GM10266 (cell line): ENCODE data around the gene STOML1.

Source experiments
- DNase-seq: peaks from one replicate; pipeline ENCODE4 v3.0.0; 2012; ENCODE audit errors: extremely low spot score
- TF ChIP-seq, protein P1 (sequence below): IDR thresholded peaks from 2 replicates; pipeline ENCODE4 v1.5.1; 2012; ENCODE audit warnings: mild to moderate bottlenecking, low read depth; ENCODE audit not compliant: control insufficient read depth, insufficient read depth; ENCODE audit errors: missing control alignments

Gene STOML1

DNA sequence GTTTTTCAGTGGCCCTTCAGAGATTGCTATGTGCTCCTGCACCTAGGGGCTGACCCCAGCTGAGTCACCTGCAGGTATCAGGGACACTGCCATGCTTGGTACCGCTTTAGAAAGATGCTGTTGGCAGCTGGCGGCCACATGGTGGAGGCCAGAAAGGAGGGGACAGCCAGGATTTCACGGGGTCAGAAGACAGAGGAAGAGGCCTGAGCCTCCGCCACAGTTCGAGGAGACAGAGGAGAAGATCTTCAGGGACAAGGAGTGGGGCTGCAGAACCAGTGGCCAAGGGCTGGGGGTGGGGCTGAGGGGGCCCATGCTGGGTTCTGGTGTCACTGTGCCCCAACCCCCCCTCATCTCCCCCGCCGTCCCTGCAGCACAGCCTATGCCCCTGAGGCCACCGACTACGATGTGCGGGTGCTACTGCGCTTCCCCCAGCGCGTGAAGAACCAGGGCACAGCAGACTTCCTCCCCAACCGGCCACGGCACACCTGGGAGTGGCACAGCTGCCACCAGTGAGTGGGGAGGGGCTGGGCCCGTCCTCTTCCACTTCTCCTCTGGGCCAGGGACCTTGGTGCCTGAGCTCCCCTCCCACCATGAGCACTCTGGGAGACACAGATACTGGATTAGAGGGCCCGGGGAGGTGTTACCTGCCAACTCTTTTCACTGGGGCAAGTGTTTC lies 45.9 kb downstream of the STOML1 start:
- DNase-seq, result no peak
- TF ChIP-seq, protein P1, sequence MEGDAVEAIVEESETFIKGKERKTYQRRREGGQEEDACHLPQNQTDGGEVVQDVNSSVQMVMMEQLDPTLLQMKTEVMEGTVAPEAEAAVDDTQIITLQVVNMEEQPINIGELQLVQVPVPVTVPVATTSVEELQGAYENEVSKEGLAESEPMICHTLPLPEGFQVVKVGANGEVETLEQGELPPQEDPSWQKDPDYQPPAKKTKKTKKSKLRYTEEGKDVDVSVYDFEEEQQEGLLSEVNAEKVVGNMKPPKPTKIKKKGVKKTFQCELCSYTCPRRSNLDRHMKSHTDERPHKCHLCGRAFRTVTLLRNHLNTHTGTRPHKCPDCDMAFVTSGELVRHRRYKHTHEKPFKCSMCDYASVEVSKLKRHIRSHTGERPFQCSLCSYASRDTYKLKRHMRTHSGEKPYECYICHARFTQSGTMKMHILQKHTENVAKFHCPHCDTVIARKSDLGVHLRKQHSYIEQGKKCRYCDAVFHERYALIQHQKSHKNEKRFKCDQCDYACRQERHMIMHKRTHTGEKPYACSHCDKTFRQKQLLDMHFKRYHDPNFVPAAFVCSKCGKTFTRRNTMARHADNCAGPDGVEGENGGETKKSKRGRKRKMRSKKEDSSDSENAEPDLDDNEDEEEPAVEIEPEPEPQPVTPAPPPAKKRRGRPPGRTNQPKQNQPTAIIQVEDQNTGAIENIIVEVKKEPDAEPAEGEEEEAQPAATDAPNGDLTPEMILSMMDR, result no peak

DNA sequence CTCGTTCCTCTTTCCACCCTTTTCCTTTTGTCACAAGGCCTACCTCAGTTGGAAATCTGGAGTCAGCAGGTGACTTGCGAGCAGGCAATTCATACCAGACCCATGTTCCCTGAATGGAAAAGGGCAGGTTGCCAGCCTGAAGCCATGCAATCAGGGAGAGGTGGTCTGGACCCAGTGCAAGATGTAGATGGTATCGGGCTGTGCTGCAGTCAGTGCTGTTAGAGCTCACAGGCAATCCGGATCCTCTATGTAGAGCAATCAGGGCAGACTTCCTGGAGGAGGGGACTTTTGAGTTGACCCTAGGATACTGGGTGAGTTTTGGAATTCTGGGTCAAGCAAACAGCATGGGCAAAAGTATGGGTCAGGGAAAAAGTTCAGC lies 47.0 kb downstream of the STOML1 start:
- no peak for DNase-seq
- TF ChIP-seq, protein P1, result no peak

DNA sequence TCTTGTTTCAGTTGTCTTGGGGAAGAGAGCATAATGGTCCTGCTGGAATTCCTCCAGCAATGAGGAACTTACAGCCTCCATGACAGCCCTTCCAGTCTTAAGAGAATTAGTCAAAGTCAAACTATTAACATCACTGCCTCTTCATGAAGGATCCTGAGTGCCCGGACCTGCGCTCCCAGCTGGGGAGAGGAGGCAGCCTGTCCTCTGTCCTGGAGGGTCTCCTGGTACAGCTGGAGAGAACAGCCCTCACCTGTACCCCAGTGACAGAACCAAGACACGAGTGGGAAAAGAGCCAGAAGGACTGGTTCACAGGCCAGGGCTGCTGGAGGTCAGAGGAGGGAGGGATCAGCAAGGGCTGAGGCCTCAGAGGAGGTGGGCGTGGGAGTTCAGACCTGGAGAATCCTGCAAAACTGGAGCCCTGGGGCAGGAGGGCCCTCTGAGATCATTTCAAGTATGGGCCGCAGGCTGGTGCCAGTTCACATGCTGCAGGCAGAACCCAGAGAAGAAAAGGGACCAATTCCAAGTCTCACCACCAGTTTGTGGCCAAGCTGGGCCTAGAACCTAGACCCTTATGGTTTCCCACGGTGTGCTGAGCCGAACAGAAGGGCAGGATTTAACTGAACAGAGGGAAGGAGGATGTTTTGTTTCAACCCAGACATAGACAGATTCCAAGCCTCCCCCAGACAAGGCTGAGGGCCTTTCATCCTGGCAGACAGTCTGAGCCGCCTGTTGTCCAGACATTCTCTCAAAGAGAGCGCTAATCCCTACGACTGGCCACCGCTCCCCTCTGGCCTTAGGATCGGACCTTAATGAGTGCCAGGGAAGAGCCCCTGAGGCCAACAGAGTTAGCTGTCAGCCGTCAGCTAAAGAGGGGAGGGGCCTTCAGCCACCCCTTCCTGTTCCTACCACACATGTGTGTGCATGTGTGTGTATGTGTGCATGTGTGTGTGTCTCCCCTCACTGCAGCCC lies 47.6 kb downstream of the STOML1 start:
- no peak for DNase-seq
- TF ChIP-seq, protein P1, result no peak

DNA sequence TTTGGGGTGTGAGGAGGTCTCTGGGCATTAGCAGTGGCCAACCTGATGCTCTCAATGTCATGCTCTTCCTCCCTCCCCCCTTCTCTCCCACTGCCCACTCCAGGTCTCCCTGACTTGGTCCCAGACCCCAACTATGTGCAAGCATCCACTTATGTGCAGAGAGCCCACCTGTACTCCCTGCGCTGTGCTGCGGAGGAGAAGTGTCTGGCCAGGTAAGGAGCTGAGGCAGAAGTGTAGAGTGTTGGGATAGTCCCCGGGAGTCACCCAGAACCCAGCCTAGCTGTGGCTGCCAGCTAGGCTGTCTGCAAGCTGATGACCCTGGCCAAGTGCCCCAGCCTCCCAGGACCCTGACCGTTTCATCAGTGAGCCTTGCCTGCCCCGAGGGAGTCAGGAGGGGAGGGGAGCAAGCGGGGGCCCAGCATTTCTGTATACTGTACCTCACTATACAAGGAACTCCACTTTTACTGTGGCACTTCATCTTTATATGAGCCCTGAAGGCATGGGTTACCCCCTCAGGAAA lies 49.3 kb downstream of the STOML1 start:
- DNase-seq, result no peak
- TF ChIP-seq, protein P1, result no peak

DNA sequence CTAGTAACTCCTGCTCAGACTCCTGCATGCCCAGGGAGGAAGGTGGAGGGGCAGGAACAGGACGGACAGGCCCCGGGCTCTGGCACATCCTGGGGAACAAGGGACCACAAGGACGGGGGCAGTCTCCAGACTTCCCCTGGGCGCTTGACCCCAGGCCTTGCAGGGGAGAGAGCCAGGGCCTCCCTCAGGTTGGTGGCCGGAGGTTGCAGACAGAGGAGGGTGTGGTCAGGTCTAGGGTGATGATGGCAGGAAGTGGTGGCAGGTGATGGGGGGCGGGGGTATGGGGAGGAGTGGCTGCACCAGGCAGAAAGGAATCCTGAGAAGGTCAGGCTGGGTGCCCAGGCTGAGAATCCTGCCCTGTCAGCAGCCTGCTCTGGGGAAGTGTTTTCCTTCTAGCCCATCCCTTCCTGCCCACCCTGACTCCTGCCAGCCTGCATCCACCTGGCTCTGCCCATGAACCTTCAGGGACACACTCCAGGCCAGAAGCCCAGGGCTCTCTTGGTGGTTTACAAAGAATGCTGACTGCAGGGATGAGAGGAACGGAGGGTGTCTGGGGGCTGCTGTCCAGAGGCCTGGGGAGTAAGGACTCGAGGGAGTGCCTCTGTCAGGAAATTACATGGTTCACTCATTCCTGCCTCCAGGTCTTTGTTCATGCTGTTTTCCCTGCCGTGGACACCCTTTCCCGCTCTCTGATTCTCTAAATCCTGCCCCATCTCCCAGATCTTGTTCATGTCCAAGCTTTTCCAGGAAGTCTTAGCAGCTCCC lies 50.0 kb downstream of the STOML1 start:
- no peak for DNase-seq

DNA sequence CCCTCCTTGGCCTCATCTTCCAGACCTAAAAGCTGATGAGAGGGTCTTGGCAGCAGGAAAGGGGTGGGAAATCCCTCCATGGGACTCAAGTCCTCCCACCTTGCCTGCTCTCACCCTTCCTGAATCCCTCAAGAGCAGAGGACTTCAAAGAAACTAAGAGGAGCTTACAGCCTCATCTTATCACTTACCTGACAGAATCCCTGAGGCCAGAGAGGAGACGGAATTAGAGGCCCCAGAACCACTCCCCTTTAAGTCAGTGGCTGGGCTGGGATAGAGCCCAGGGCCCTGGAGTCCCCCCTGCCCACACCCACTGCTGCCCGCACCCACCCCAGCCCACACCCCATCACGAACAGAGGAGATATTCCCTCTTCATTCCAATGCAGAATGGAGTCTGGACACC lies 50.6 kb downstream of the STOML1 start:
- no peak for DNase-seq

More for the DNA sequence above, 50.0 kb downstream of the STOML1 start:
- TF ChIP-seq, protein P1, result no peak

More for the DNA sequence above, 50.6 kb downstream of the STOML1 start:
- TF ChIP-seq, protein P1, result no peak
